ENCODE measurements around the gene CLEC2L. TPM values are rescaled to one million over a fixed set of nuclear protein-coding genes. Genes with fewer than 3 reads are reported as not detected.

The CLEC2L gene
- total and polyA plus RNA-seq, 12 donors = 0.03 to 0.97 (median 0.28) TPM; not detected in 9

GRCh38 chr7:139540203-139540602 is 16.7 kb downstream of the CLEC2L start:
- peaks cover 0 to 13% (median 0%) of the 10 kb centered on the region in 7 donors for H3K27me3 ChIP-seq
- no peaks in the 10 kb centered on the region for H3K9me3 ChIP-seq
- ATAC-seq = no peak
- H3K4me1 ChIP-seq = no peaks in the 10 kb centered on the region
- H3K36me3 ChIP-seq = no peaks in the 10 kb centered on the region
- DNase-seq = no peak
- no peak overlapping the region for H3K27ac ChIP-seq
- intact Hi-C loops (cut with DNase I) = no loop called here
- TF ChIP-seq CTCF (IDR thresholded peaks at IDR 0.05) = no peak
- 47 to 50% methylated on average over 12 of the region's 12 CpGs for WGBS, 2 donors
- no peak overlapping the region for H3K4me3 ChIP-seq

DNA sequence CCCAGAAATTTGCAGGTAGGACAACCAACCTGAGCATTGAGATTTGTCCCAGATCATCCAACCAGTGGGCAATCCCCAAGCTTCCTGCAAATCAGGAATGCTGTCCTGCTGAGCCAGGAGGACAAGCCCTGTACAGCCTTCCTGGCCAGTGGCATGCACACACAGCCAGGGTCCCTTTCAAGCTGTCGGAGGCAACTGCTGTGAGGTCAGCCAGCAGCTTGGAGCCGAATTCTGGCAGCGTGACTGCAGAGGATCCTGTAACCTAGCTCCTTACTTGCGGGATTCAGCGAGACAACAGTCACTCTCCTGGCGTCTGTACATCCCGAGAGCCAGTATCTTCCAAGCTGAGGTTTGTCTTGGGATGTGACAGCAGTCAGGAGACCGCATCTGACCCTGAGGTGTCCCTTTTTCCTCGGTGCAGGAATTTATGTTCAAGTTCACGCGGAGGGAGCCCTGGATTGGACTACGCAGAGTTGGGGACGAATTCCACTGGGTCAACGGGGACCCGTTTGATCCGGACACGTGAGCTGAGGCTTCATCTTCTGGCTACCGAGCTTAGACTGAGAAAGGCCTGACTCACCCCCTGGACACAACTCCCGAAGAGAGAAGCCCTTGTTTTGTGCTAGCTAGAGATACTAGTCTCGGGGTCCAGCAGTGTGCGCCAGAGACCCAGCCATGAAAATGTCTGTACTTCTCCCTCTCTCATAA is 18.3 kb downstream of the CLEC2L start:
- intact Hi-C loops (cut with DNase I) = no loop called here
- no peak overlapping the region for H3K27ac ChIP-seq
- H3K27me3 ChIP-seq = peaks cover 0 to 13% (median 0%) of the 10 kb centered on the region in 7 donors
- H3K4me1 ChIP-seq = no peaks in the 10 kb centered on the region
- WGBS, 2 donors = 67 to 68% methylated on average over 21 of the region's 21 CpGs
- H3K36me3 ChIP-seq = no peaks in the 10 kb centered on the region
- no peaks in the 10 kb centered on the region for H3K9me3 ChIP-seq
- no peak overlapping the region for H3K4me3 ChIP-seq
- ATAC-seq (no peak), DNase-seq (no peak)
- no peak for TF ChIP-seq CTCF (IDR thresholded peaks at IDR 0.05)

DNA sequence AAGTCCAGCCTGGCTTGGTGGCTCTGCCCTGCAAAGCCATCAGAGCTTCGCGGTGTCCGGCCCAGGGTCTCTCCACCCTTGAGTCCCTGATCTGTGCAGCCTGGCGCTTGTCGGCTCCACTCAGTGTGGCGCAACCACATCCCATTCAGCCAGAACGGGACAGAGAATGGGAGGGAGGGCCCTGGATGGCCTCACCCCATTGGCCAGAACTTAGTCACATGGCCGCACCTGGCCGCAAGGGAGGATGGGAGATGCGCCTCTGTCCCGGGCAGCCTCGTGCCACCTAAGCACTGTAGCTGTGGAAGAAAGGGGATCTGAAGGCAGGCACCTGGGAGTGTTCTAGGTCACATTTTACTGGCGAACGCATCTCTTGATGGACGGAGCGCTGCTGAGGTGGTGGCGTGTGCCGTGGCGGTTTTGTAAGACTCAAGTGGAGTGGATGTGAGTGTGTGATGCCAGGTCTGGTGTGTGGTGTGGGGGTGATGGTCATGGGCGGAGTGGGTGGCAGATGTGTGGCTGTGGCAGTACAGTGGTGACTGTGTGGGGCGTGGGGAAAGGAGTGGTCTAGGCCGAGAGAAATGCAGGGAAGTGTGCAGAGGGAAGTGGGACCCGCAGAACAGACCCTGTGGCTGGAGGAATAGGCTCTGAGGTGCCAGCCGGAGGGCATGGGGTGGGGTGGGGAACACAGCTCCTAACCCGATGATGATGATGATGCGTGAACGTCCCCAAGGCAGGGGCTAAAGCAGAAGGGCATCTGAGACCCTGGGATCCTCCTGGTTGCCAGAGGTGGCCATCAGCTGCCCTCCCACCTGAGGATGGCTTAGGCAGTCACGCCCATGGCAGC is 19.0 kb downstream of the CLEC2L start:
- ATAC-seq (peak in 1 of 8 donors; percentile 14), DNase-seq (no peak)
- Histone ChIP-seq H3K4me1 (no peaks in the 10 kb centered on the region), H3K27me3 (peaks cover 0 to 13% (median 0%) of the 10 kb centered on the region in 7 donors), H3K9me3 (no peaks in the 10 kb centered on the region), H3K36me3 (no peaks in the 10 kb centered on the region), H3K27ac (no peak overlapping the region), H3K4me3 (no peak overlapping the region)
- no peak for TF ChIP-seq CTCF (IDR thresholded peaks at IDR 0.05)
- 93 to 94% methylated on average over 28 of the region's 28 CpGs for WGBS, 2 donors
- intact Hi-C loops (cut with DNase I) = no loop called here

- ATAC-seq (peak in 1 of 8 donors; percentile 28), DNase-seq (no peak)
- Histone ChIP-seq H3K9me3 (no peaks in the 10 kb centered on the region), H3K27me3 (peaks cover 0 to 13% (median 0%) of the 10 kb centered on the region in 7 donors), H3K27ac (no peak overlapping the region), H3K4me3 (no peak overlapping the region), H3K4me1 (no peaks in the 10 kb centered on the region), H3K36me3 (no peaks in the 10 kb centered on the region)
- TF ChIP-seq CTCF (IDR thresholded peaks at IDR 0.05) = no peak
- 89 to 91% methylated on average over 18 of the region's 18 CpGs for WGBS, 2 donors
- intact Hi-C loops (cut with DNase I) = no loop called here
Observed at GRCh38 chr7:139543801-139544603, 20.5 kb downstream of the CLEC2L start.

Data from heart right ventricle (tissue), 16 donors.